Skin epidermis (tissue), 12 donors: ENCODE results near the gene SCN9A.
"Not testable (repeated sequence)": the region's sequence is repeated elsewhere in the genome, so short reads cannot be mapped to it uniquely, and the experiment has no call there.

Source experiments
- H3K27ac ChIP-seq, 21 experiments: fragments of 200-600 bp; sonication (generic) in 11 of 21; one replicate each; pipeline ENCODE4 v1.5.0; 2020; ENCODE audit warnings: mild to moderate bottlenecking in 3 of 21, inconsistent platforms in 2 of 21, moderate library complexity in 2 of 21
- H3K4me3 ChIP-seq, 7 experiments: fragments of 200-600 bp; sonication (generic) in 2 of 7; one replicate each; pipeline ENCODE4 v1.5.0; 2020; ENCODE audit warnings: inconsistent platforms in 2 of 7, mild to moderate bottlenecking in 2 of 7, moderate library complexity in 1 of 7

The SCN9A gene

DNA sequence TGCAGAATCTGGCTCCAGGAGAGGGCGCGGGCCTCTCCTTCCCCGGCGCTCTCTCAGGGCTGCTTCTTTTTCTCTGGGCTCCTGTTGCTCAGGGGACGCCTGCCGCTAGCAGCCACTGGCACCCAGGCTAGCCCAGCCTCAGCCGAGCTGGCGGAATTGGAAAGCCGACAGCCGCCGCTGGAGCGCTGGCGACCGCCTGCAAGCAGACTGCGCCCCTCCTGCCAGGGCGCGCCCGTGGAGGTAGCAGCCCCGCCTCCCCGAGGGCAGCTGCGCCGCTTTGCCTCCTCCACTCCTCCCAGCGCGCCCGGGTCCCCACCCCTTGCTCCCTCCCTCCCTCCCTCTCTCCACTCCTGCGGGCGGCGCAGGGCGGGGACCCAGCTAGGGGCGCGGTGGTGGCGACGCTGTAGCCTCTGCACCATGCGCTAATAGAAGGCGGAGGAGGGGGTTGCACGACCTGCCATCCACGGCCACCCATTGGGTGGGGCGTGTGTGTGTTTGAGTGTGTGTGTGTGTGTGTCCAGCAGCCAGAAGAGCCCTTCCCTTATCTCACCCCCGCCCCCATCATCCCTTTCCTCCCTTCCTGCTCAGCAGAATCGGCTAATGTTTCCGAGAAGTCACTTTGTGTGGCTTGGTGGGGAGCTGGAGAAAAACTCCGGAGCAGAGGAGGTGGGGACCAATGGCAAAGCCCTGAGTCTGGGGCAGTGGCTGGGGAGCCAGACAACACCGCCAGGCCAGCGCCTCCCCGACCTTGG is at the start of gene SCN9A:
Gene SCN9A, minus strand, starts transcription at position 209 of the 752 bp plus-strand sequence. CDS start 64,188 bp downstream, outside the sequence.
- peak within 1 kb of the TSS in 3 of 21 experiments; percentile 2 to 25 (median 3) for H3K27ac ChIP-seq

DNA sequence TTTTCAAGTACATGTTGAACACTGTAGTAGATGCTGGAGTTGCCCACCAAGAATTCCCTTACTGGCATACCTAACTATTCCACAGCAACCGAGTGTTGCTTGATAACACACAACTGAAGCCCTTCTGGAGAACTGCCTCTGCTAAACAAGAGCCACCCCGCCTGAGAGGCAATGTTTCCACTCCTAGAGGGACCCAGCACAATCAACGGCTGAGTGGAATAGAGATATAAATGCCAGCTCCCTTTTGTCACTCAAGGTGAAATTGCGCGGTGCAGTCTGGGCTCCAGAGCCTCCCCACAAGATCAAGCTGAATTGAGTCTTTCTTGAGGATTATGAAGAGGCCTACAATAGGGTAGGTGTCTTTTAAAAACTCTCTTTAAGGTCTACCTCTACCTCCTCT is 49.1 kb upstream of the SCN9A start:
- Histone ChIP-seq H3K4me3 (no peak overlapping the region), H3K27ac (no peak overlapping the region)

More for the DNA sequence above, at the start of gene SCN9A:
- H3K4me3 ChIP-seq: peak within 1 kb of the TSS; percentile 23 to 51 (median 36)

DNA sequence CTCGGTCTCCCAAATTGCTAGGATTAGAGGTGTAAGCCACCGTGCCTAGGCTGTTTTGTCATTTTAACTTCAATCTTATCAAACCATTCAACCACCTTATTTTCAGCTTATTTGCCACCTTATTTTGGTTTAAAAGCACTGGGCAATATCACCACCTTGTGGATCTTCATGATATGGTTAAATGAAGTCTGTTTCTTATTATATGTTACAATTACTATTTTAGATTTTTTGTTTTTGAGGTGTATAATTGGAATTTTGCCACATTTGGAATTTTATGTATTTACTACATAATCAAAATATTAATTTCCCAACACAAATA is 43.8 kb upstream of the SCN9A start:
- Histone ChIP-seq H3K4me3 (no peak overlapping the region), H3K27ac (no peak overlapping the region)

DNA sequence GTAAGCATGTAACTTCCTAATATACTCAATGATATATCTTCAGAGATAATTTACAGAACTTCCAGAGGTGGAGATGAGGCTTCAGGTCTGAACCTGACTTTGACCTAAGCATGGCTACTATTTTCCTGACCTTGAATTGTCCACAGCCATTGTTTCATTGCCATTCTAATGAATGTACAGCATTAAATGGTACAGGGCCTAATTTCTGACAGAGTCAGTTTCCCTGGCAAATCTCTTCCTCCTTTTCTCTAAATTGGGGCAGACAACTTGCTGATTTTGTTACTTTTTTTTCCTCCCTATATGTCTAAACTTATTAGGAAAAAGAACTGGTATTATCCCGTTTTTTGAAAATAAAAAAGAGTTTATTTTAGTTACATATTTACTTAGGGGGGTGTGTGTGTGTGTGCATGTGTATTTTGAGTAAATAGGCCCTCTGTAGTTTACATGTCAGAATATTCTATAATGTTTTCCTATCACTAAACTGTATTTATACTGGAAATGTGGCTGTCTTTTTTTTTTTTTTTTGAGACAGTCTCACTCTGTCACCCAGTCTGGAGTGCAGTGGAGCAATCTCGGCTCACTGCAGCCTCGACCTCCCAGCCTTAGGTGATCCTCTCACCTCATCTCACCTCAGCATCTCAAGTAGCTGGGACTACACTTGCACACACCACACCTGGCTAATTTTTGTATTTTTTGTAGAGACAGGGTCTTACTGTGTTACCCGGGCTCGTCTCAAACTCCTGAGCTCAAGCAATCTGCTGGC is 43.3 kb upstream of the SCN9A start:
- Histone ChIP-seq H3K4me3 (no peak overlapping the region), H3K27ac (no peak overlapping the region)

DNA sequence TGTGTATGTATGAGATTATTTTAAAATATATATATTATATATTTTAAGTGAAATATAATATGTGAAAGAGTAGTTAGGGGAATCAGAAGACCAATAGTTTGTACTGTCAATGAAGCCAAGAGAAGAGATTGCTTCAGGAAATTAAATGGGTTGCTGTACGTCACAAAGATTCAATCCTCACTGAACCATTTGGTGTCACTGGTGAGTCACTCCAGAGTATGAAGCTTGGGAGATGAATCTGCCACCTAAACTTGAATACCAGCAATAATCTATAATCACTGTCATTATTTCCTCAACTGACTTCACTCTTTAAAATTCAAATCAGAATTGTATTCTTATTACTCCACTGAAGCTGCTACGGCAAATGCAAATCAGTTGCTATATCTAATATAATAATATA is 41.9 kb upstream of the SCN9A start:
- H3K27ac ChIP-seq: no peak overlapping the region
- no peak overlapping the region for H3K4me3 ChIP-seq

DNA sequence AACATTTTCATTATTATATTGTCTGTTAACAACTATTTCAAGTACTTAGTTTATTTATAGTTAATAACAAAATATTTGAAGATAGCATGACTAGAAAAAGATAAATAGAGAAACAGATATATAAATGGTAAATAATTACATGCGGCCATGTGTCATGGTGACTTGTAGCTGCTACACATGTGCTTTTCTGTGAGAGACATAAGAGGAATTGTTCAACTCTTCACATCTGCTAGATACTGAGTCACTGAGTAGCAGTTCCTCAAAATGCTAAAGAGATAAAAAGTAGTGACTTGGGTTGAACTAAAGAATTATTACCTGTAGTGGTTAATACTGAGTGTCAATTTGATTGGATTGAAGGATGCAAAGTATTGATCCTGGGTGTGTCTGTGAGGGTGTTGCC is 37.5 kb upstream of the SCN9A start:
- Histone ChIP-seq H3K4me3 (no peak overlapping the region), H3K27ac (no peak overlapping the region)

DNA sequence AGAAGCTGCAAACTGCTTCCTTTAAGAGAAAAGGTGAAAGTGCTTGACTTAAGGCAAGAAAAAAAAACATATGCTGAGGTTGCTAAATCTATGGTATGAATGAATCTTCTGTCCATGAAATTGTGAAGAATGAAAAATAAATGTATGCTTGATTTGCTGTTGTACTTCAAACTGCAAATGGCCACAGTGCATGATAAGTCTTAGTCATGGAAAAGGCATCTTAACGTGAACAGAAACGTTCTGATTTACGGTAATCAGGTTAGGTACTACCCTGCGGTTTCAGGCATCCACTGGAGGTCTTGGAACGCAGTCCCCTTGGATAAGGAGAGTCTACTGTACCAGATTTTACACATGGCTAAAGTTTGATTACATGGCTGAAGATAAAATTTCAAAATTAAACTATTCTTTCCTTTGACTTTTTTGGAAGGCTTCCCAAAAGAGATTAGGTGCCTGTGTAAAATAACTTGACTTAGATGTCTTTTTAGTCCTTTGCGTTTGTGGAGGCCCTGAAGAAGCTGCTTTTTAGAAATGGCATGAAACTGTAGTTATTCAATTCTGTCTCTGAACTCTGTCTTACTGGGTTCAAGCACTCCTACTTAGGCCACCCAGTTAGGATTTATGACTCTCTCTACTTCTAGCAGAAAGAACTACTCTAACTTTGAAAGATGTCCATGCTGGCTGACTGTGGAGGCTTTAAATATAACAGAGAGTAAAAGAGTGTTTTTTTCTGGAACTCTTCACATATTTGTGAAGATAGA is 35.9 kb upstream of the SCN9A start:
- H3K27ac ChIP-seq: no peak overlapping the region
- H3K4me3 ChIP-seq: no peak overlapping the region

DNA sequence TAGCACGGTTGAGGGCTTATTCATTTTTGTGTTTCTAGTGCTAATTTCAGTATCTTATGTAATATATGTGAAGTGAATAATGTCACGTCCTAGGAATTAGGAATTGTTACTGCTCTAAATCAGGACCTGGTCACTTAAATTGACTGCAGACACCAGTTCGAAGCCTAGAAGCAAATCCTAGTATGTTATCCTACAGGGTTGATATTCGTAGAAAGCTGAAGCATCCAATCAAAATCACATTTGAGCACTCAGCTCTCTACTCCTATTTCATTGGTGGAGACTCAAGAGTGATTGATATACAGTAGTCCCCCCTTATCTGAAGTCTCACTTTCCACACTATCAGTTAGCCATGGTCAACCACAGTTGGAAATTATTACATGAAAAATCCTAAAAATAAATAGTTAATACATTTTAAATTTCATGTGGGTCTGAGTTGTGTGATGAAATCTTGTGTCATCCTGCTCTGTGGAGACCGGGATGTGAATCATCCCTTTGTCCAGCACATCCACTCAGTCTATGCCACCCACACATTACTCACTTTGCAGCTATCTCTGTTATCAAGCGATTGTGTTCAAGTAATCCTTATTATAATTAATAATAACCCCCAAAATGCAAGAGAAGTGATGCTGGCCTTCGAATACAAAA is 35.2 kb upstream of the SCN9A start:
- H3K4me3 ChIP-seq: no peak overlapping the region
- H3K27ac ChIP-seq: no peak overlapping the region

DNA sequence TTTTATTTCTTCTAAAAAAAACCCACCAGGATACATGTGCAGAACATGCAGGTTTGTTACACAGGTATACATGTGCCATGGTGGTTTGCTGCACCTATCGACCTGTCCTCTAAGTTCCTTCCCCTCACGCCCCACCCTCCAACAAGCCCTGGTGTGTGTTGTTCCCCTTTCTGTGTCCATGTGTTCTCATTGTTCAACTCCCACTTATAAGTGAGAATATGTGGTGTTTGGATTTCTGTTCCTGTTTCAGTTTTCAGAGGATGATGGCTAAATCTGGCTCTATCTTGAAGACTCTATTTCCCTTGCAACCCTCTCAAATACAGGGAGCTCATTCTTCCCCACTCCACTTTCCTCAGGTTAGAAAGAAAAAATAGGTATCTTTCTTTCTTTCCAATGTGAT is 32.0 kb upstream of the SCN9A start:
- H3K4me3 ChIP-seq, H3K27ac ChIP-seq: not testable (repeated sequence)

DNA sequence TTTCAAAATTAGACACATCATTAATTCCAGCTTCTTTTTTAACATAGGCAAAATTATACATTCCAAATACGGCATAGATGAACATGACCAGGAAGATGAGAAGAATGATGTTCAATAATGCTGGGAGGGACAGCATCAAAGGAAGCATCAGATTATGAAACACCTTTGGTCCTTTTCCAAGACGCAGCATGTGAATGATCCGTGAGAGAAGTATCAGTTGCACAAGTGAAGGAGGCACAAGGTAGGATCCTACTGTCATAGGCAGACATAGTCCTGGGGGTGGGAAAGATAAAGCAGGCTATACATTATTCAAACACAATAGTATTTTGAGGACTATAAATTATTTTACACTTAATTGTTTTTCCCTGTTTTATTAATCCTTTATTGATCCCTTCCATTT is 30.6 kb upstream of the SCN9A start:
- no peak overlapping the region for H3K27ac ChIP-seq
- no peak overlapping the region for H3K4me3 ChIP-seq

DNA sequence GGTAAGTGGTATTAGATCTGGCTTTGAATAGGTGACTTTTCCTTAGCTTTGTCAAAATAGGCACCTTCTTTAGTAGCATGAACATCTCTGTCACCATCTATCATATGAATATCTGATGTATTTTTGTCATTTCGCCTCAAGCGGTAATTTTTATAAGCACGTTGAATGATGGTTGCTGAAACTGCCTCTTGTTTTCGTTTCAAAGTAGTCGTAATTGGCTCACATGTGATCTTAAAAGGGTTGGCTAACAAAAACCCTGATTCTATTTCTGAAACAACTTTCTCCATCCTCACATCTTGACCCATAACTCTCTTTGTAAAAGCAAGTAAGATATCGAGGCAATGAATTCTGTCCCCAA is 29.8 kb upstream of the SCN9A start:
- no peak overlapping the region for H3K27ac ChIP-seq
- no peak overlapping the region for H3K4me3 ChIP-seq

DNA sequence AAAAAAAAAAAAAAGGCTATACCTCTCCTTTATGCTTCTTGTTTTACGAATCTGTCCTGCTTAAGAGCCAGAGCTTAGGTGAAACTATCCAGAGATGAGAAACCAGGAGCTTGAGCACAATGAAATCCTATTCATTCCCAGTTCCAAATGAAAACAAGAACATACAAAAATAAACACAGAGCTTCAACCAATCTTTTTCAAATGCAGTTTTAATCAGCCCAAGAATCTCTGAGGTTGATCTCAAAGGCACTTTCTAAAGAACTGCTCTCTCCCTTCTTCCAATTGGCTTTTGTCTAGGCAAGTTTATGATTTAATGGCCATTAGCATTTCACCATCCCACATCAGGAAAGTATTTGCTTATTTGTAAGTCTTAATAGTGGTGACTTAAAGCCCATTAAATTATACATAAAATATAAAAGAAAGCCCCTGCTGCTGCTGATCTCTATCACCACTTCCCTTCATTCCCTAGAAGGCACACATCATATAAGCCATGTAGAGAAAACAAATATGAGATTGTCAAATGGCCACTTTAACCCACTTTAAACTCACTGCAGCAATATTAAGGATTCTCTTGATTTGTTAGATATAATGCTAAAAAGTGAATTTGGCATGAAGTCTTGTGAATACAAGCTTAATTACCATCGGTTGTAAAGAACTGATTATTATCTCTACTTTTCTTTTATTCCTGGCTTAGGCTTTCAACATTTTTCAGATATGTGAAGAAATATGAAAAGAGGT is 29.3 kb upstream of the SCN9A start:
- H3K27ac ChIP-seq: no peak overlapping the region
- H3K4me3 ChIP-seq: no peak overlapping the region

DNA sequence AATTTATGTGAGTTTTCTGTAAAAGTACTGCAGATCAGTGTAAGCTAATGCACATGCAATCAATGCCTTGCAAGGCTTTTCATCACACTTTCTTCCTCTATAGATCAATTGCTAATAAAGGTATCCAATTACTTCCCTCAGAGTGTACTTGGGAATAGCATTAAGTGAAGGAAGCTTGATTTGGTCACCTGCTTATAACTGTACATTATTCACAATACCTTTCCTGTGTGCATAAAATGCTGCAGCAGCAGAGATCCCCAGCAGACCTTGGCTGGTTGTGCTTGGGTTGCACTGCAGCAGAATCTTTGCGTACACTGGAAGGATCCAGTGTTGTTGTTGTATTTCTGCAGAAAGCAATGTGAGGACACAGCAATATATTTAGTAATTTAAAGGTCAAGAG is 18.5 kb upstream of the SCN9A start:
- no peak overlapping the region for H3K4me3 ChIP-seq
- no peak overlapping the region for H3K27ac ChIP-seq

DNA sequence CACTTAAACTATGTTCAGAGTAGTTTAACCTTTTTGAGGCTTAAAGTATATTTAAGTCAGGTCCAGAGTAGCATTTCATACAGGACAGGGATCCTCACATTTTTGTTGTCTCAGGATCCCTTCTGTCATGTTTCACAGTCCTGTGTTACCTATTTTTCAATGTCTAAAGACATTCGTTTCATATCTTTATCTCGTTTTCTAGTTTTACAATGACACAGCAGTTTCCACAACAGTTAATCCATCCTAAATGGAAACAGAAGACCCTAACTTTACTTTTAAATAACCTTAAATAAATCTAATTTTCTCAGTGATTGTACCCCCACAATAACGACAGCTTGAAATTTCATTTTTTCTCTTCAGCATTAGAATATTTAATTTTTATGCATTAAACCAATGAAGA is 17.3 kb upstream of the SCN9A start:
- Histone ChIP-seq H3K27ac (no peak overlapping the region), H3K4me3 (no peak overlapping the region)

DNA sequence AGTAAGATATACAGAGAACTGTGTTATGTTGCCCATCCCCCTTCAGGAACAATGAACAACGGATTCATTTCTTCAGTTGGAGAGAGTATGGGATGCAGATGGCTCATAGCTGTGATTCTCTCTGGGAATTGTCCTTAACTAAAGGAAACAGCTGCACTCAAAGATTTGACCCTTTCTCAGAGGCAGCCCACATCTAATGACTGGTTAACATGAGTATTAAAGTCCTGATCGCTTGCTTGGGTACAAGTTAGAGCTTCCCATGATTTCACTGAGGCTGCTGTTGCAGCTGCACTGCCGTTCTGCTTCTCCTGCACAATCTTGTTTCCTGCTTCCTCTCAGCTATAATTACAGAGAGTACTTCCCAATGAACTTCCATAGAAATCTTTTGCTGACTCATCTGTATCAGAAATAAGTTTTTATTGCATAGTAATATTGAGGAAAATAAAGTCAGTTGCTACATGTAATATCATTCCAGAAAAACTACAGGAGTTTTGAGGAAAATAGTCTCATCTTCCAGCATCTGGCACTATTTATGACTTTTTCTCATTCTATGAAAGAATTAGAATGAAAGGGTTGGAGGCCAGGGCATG is 12.8 kb upstream of the SCN9A start:
- no peak overlapping the region for H3K27ac ChIP-seq
- H3K4me3 ChIP-seq: no peak overlapping the region

DNA sequence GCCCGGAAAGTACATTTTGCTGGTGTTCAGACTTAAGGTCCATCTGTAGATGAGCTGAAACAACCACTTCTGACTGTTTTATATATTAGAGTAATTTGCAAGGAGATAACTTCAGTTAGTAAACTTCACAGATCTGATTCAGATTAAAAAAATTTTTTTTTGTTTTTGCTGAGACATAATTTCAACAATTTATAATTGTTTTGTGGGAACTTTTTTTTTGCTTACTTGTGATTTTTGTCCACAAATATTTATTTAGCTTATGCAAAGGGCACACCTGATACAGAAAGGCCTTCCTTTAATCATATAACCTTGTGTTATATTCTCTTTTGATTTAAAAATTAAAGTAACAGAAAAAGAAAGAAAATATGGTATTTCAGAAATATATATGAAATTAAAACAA is 9.6 kb upstream of the SCN9A start:
- no peak overlapping the region for H3K27ac ChIP-seq

DNA sequence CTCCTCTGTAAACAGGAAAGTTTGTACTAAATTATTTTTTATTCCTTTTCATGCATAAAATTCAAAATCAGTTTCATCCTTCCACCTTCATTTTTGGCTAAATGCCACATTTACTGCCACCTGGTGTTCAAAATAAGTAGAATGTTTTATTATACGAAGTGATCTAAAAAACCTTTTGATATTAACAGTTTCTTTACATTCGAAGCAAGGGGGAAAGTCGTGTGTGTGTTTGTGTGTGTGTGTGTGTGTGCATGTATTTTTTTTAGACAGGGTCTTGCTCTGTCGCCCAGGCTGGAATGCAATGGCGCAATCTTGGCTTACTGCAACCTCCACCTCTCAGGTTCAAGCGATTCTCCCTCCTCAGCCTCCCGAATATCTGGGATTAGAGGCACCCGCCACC is 9.0 kb upstream of the SCN9A start:
- Histone ChIP-seq H3K27ac (no peak overlapping the region), H3K4me3 (no peak overlapping the region)

More for the DNA sequence above, 9.6 kb upstream of the SCN9A start:
- H3K4me3 ChIP-seq: no peak overlapping the region

DNA sequence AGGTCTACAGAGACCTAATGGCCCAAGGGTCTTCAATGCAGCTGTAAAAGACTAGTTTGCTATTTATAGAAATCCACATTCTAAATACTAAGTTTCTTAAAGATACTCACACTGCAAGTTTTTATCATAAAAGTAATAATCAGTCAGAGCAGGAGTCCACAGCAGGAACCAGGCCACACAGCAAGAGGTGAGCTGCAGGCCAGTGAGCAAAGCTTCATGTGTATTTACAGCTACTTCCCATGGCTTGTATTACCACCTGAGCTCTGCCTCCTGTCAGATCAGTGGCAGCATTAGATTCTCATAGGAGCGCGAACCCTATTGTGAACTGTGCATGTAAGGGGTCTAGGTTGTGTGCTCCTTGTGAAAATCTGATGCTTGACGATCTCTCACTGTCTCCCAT is 6.7 kb upstream of the SCN9A start:
- H3K27ac ChIP-seq: no peak overlapping the region

DNA sequence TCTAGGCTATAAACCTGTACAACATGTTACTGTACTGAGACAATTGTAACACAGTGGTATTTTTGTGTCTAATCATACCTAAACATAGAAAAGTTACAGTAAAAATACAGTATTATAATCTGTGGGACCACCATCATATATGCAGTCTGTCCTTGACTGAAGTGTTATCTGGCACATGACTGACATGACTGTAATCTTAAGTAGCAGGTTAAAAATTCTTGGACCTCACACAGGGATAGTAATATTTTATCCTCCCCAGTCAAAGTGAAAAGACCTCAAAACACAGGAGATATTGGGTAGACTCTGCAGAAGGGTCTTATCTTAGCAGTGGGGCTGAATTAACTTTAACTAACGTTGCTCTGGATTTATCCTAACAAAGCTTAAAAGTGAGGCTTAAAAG is 4.9 kb upstream of the SCN9A start:
- Histone ChIP-seq H3K4me3 (no peak overlapping the region), H3K27ac (no peak overlapping the region)

More for the DNA sequence above, 6.7 kb upstream of the SCN9A start:
- H3K4me3 ChIP-seq: no peak overlapping the region
